Retinal pigment epithelial cell (primary cell): Measurements from ENCODE around the gene TSPAN32.

Source experiments
- DNase-seq: peaks from one replicate; pipeline ENCODE4 v3.0.0-alpha.2; 2010; ENCODE audit warnings: low read depth
- H3K4me3 ChIP-seq: 2 replicates; pipeline ENCODE4 v1.5.1; 2011; ENCODE audit warnings: mild to moderate bottlenecking, low read length, control low read depth, moderate library complexity
- TF ChIP-seq, protein P1 (sequence below): conservative IDR thresholded peaks from 2 replicates; pipeline ENCODE4 v1.5.1; 2011; ENCODE audit warnings: low read depth, low read length, control low read depth, inconsistent platforms

TSPAN32 gene

DNA sequence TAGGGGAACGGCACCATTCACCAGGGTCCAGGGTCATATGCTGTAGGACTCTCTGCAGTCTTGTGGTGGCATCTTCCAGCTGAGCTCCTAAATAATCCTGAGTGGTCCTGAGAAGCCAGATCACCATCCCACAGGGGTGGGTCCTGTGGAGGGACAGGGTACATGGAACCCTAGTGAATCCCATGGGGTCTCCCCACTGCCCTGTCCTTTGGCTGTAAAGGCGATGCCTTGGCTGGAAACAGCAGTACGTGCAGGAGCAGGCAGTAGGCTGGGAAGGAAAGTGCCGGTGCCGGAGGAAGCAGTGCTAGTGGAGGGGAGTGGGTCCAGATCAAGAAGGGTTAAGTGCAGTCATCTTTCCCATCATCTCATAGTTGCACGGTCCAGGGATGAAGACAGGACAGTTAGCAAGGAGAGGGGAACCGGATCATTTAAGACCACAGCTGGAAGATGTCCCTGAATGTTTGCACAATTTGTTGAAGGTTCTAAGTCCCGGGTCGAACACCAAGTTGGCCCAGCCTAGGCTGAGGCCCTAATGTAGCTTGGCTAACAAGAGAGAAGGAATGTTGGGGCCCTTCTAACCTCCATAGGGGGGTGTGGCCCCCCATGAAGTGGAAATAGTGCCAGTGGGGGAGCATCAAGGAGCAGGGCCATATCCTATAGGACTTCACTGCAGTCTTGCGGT lies 18.1 kb downstream of the TSPAN32 start:
- no peak overlapping the region for H3K4me3 ChIP-seq
- TF ChIP-seq, protein P1, sequence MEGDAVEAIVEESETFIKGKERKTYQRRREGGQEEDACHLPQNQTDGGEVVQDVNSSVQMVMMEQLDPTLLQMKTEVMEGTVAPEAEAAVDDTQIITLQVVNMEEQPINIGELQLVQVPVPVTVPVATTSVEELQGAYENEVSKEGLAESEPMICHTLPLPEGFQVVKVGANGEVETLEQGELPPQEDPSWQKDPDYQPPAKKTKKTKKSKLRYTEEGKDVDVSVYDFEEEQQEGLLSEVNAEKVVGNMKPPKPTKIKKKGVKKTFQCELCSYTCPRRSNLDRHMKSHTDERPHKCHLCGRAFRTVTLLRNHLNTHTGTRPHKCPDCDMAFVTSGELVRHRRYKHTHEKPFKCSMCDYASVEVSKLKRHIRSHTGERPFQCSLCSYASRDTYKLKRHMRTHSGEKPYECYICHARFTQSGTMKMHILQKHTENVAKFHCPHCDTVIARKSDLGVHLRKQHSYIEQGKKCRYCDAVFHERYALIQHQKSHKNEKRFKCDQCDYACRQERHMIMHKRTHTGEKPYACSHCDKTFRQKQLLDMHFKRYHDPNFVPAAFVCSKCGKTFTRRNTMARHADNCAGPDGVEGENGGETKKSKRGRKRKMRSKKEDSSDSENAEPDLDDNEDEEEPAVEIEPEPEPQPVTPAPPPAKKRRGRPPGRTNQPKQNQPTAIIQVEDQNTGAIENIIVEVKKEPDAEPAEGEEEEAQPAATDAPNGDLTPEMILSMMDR = no peak
- no peak for DNase-seq

GRCh38 chr11:2320568-2321310 lies 18.9 kb downstream of the TSPAN32 start:
- TF ChIP-seq, protein P1 = no peak
- H3K4me3 ChIP-seq = no peak overlapping the region
- DNase-seq = no peak

GRCh38 chr11:2321311-2321683 lies 19.5 kb downstream of the TSPAN32 start:
- DNase-seq = no peak
- TF ChIP-seq, protein P1 = no peak
- no peak overlapping the region for H3K4me3 ChIP-seq

DNA sequence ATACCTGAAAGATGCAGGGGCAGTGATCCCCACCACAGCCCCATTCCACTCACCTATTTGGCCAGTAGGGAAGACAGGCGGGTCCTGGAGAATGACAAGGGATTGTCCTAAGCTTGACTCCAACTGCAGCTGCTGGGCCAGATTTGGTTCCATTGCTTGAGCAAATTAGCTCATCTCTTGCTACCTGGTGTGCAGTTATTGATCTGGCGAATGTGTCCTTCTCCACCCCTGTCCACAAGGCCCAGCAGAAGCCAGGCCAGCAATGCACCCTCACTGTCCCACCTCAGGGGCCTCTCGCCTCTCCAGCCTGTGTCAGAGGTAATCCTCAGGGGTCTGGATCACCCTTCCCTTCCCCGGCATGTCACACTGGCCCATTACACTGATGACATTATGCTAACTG lies 23.3 kb downstream of the TSPAN32 start:
- DNase-seq = no peak
- TF ChIP-seq, protein P1 = no peak
- H3K4me3 ChIP-seq = no peak overlapping the region

DNA sequence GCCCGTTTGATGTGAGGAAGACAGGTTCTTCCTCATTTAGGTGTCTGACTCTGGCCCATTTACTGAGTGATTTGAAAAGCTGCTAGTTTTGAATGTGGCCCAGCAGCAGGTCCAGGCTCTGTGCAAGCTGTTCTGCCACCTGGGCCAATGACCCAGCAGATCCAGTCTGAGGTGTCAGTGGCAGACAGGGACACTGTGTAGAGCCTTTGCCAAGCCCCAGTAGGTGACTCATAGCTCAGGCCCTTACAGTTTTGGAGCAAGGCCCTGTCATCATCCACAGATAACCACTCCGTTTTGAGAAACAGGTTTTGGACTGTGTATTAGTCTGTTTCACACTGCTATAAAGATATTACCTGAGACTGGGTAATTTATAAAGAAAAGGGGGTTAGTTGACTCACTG lies 23.9 kb downstream of the TSPAN32 start:
- H3K4me3 ChIP-seq = no peak overlapping the region
- DNase-seq = no peak
- TF ChIP-seq, protein P1 = no peak

DNA sequence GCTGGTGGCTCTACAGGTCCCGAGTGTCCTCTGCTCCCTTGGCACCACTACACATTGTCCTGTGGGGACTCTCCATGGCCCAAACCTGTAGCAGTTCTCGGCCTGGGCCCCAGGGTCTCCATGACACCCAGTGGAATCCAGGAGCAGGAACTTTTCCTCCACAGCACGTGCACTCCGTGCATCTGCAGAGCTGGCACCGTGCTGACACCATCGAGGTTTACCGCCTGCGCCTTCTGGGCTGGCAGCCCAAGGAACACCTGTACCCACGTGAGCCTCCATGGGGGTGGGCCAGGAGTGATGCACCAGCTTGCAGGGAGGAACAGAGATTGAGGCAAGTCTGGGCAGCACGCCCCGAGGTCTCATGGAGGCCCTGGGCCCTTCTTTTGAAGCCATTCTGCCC lies 25.2 kb downstream of the TSPAN32 start:
- TF ChIP-seq, protein P1 = no peak
- no peak overlapping the region for H3K4me3 ChIP-seq
- no peak for DNase-seq

- TF ChIP-seq, protein P1 = no peak
- no peak overlapping the region for H3K4me3 ChIP-seq
- DNase-seq = no peak
Observed at GRCh38 chr11:2328021-2328420, 26.2 kb downstream of the TSPAN32 start.
